ENCODE measurements around the gene MAP2K2.

Gene MAP2K2

DNA sequence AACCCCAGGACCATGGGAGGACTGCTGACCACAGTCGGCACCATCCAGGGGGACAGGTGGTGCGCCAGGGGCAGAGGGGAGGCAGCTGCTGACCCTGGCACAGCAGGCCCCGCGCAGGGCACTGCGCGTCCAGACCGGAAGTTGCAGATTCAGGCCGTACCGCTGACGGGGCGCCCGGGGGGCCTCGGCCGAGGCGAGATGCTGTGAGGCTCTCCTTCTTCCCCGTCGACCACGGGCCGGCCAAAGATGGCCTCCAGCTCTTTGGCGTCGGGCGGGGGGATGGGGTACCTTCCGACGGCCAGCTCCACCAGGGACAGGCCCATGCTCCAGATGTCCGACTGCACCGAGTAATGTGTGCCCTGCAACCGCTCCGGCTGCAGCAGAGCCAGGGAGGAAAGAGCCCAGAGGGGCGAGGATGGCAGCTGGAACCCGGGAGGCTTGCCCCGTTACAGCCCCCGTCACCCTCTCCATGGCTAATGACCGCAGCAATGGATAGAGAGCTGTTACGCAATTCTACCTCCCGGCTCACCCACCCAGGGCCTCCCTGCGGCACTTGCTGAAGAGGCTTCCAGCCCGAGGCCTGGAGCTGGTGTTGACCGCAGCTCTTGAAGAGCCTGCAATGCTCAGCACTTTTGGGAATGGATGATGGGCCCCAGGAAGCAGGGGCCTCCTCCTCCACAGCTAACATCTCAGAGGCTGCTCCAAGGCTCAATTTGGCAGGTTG lies 24.7 kb downstream of the MAP2K2 start:
- DNase-seq (ENCODE audit: low read depth in 2 of 2) = no peak

DNA sequence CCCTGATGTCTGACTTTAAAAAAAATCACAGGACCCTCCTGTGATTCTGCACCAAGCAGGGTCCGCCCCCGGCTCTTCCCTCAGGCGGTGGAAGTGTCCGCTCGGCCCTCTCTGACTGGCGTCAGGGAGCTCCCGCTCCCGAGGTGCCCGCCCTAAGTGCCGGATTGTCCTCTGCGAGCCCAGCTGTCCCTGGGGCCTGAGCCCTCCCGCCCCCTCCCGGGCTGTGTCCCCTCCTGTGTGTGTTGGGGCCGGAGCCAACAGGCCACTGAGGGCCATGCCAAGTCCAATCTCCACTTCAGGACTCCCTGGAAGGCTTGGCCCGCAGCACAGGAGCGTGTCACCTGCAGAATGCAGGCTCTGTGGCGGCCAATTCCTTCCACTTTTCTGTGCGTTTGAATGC lies 25.4 kb downstream of the MAP2K2 start:
- DNase-seq (ENCODE audit: low read depth in 2 of 2) = no peak

DNA sequence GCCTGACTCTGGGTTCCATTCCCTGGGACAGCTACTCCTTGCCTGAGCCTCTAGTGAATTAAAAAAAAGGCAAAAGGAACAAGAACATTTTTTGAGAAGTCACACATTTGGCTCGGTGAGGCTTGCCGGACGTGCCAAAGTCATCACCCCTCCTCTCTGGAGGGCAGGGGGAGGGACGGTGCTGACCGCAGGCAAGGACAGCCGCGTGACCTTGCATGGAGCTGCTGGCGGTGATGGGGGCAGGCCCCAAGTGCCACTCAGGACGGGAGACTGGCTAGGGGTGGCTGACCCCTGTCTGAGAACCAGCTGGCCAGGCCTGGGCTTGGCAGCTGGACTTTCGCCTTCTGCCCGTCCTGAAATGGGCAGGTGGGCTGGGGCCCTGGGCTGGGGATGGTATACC lies 26.4 kb downstream of the MAP2K2 start:
- DNase-seq (ENCODE audit: low read depth in 2 of 2) = no peak

DNA sequence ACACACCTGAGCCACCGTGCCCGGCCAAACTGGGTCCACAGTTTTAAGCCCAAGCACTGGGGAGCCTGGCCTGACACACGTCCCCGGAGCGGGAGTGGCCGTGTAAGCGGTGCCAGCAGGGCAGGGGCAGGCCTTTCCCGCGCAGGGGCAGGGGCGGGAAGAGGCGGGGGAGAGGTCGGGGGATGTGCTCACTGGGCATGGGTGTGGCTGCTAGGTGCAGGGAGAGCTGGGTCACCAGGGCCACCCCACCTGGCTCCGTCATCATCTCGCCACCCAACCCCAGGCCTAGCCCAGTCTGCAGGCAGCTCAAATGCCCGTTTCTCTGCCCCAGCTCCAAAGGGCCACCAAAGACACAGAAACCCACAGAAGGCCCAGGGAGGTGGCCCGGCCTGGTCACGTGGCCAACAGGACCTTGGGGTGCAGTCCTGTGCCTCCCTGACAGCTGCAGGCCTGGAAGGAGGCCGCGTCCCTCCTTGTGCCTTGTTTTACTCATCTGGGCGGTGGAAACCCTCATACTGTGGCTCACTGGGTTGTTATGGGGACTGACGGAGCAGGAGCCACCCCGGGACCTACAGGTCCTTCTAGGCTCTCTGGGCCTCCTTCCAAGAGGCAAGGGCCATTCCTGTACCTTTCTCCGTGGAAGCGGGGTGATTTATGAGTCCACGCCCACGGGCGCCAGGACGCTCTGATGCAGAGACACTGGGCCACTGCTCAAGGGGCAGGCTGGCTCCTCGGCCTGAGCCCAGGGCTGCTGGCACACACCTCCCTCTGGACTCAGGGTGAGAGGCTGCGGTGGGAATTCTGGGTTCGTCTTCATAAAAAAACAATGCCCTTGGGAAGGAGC lies 27.7 kb downstream of the MAP2K2 start:
- no peak for DNase-seq (ENCODE audit: low read depth in 2 of 2)

DNA sequence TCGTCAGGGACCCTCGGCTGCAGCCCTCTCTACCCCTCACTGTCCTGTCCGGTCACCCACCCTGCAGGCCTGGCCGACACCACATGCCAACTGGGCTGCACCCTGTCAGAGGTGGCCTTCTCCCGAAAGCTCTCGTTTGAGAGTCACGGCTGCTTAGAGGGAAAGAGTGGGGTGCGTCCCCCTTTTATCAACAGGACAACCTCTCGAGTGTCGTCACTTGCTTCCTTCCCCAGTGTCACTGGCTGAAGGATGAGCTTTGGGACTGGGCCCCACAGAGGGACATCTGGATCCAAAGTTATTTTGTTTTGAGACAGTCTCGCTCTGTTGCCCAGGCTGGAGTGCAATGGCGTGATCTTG lies 28.5 kb downstream of the MAP2K2 start:
- DNase-seq (ENCODE audit: low read depth in 2 of 2) = no peak

DNA sequence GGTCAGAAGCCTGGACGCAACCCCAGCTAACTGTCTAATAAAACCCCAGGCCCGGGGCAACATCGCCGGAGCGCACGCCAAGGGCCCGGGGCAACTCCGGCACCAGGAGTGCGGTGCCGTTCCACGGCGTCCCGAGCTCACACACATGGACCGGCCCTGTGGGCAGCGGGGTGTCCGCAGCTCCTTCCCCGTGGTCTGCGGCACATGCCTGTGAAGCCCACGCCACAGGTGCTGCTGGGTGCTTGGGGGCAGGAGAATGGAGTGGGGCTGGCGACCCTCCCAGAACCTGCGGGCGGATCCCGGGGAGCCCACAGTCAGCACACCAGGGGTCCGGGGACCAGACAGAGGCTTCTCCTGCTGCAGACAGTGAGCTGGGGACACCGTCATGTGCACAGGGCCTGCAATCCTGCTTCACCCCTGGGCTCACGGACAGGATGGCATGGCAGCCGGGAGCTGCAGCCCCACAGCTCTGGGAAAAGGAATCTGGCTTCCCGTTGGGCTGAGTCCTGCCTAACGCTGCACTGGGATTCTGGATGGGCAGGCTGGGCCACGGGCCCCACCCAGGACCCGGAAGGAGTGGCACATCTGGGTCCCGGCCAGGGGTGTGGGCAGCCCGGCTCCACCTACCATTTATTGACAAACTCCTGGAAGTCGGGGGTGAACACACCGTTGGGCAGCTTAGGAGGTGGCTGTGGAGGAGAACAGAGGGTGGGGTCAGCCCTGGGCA lies 29.0 kb downstream of the MAP2K2 start:
- no peak for DNase-seq (ENCODE audit: low read depth in 2 of 2)

DNA sequence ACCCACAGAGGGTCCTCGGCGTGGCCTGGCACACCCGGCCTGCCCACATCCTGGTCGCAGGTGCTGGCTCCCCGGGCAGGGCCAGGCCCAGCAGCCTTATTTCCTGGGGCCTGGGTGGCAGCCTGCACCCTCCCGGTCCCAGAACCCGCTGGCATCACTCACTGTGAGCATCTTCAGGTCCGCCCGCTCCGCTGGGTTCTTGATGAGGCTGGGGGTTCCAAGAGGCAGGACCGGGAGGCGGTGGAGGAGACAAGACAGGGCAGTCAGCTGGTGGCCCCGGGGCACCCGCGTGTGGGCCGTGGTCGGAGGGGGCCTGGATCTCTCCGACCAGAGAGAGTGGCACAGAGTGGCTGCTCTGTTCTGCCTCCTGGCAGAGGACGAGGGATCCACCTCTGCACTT lies 29.6 kb downstream of the MAP2K2 start:
- DNase-seq (ENCODE audit: low read depth in 2 of 2) = no peak

DNA sequence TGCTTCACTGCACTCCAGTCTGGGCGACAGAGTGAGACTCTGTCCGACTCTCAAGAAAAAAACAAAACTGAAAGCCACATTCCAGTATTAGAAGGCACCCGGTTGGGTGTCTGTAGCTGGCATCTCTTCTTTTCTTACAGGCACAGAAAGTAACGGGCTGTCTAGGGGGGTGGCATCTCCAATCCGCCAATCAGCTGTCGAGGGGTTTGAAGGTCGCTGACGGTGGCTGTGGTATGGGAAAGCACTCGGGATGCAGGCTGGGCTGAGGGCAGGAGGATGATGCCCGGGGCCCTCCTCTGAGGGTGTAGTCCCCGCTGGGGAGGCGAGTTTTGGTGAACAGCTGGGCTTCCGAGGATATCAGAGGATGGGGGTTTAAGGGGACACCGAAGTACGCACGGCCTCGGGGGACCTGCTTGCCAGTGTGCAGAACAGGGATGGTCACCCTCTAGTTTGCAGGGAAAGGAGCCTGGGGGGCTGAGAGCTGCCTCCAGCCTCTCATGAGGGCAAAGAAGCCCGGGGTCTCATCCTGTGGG lies 30.2 kb downstream of the MAP2K2 start:
- no peak for DNase-seq (ENCODE audit: low read depth in 2 of 2)

DNA sequence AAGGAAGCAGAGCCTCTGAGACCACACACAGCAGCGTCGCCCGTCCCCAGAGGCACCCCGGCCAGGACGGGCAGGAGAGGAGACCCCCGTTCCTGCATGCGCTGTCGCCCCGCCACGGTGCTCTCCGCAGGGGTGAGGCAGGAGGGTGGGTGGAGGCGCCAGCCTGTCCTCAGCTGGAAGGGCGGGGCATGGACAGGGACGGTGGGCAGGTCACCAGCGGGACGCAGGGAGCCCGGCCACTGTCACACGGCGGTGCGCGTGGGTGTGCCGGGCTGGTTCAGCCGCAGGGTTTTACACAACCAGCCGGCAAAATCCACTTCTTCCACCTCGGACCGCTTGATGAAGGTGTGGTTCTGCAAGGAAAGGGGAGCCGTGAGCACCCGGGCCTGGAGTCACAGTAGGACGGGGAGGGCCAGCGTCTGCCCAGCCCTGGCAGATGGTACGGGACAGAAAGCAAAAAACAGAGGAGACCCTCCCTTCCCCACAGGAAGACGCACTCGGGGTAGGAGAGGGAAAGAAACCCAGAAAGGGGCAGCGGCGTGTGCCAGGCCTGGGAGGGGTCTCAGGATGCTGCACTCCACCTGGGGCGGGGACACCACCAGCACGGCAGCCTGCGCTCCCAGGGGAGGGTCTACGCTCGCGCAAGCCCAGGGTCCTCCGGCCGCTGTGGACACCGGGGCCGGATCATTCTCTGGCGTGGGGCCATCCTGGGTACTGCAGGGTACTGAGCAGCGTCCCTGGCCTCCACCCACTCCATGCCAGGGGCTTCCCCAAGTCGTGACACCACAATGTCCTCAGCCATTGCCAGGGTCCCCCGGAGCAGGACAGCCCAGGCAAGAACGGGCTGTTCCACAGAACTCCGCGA lies 33.3 kb downstream of the MAP2K2 start:
- no peak for DNase-seq (ENCODE audit: low read depth in 2 of 2)

DNA sequence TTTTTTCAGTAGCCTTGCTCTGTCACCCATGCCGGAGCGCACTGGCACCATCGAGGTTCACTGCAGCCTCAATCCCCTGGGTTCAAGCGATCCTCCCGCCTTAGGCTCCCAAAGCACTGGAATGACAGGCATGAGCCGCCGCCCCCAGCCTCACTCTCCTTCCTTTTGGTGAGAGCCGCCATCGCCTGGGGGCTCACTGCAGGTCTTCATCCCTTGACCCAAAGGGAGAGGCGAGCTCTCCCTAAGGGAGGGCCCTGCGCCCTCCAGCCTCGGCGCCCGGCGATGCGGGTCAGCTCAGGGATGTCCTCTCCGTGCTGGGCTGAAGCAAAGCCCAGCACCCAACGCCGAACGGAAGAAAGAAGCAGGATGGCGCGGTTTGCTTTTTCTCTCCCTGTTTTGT lies 34.0 kb downstream of the MAP2K2 start:
- no peak for DNase-seq (ENCODE audit: low read depth in 2 of 2)

DNA sequence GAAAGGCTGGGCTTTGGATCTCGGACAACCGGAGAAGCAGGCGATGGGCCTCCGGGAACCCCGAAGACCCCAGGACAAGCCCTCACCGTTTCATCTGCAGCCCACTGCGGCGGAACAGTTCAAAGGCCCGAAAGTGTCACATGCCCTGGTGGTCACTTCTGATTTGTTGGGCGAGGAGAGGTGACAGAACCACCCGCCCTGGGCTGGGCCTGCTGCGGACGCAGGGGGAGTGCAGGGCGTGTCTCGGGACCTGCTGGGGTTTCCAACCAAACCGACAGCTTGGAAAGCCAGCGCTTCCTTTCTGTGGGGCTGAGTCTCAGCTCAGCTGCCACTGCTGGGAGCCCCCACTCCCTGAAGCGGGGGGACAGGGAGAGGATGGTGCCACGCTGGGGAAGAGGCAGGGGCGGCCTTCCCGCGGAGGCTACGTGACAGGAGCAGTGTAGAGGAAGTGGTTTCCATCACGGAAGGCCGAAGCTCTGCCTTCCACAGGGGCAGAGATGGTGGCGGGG lies 34.5 kb downstream of the MAP2K2 start:
- peak; percentile 23 to 47 for DNase-seq (ENCODE audit: low read depth in 2 of 2)

DNA sequence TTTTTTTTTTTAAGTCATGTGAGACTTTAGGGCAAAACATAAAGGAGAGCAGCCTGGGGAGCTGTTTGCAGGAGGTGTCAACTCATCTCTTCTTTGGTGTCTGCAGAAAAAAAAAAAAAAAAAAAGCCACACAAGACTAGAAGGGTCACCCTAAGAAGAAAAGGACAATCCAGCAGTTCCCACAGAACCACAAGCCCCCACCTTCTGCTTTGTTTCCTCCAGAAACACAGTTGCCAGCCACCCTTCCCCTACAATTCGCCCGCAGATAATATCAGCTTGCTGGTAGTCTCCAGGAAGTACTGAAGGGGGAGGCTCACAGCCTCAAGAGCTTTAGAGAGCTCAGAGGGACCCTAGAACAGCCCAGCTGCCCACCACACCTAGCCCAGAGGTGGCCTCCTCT lies 34.9 kb downstream of the MAP2K2 start:
- DNase-seq (ENCODE audit: low read depth in 2 of 2) = peak in 1 of 2 donors; percentile 30

DNA sequence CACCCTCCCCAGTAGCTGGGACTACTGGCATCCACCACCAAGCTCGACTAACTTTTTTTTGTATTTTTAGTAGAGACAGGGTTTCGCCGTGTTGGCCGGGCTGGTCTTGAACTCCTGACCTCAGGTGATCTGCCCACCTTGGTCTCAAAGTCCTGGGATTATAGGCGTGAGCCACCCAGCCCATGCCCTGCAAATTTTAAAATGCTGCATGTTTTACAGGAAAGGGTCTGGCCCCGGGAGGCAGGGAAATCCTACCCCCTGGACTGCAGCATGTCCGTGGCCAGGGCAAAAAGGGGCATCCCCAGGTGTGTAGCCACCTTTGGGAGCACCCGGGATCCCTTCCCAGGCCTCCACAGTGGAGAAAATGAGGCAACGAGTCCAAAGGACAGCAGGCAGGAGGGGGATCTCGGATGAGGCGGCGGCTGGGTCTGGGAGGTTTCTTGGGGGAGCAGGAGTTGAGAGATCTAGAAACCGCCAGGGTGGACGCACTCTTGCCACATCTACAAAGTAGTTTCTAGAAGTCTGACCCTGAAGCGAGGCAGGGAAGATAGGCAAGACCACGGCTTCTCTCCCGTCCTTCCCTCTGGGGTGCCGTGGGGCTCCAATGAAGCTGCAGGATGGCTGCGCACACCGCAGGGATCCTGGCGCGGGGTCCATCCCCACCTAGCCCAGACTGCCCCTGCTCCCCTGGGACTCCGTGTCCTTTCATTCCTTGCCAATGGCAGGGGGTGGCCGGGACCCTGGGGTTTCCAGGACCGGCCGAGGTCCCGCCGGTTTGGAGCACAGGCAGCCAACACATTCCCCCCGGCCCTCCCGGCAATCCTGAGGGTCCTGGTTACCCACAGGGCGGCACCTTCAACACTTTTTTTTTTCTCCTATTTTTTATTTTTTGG lies 35.9 kb downstream of the MAP2K2 start:
- no peak for DNase-seq (ENCODE audit: low read depth in 2 of 2)

DNA sequence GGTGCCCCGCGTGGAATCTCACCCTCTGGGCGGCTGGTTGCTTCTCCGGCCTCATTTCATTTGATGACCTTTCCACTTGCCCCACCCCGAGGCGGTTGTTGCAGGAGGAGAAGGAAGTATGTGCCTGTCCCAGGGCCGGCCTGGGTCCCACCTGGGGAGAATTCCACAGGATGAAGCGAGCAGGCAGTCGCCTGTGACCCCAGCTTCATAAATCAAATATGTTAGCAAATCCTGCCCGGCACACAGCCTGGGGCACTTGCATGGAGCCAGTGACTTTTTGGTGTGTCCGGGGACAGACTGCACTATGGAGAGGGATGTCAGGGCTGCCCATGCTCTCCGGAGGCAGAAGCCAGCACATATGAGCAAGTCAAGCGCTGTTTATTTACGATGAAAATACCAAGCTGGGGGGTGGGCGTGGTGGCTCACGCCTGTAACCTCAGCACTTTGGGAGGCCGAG lies 37.5 kb downstream of the MAP2K2 start:
- DNase-seq (ENCODE audit: low read depth in 2 of 2) = no peak

DNA sequence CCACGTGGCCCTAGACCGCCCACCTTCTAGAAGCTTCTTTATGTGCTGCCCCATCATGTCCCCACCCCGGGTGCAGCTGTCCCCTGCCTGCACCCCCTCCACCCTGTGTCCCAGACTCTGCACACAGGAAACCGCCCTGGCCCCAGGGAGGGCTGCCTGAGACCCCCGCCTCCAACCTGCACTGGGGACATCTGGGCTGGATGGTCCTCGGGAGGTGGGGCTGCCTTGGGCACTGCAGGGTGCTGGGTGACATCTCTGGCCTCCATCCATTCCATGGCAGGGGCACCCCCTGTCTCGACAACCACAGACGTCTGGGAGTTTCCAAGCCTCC lies 39.4 kb downstream of the MAP2K2 start:
- no peak for DNase-seq (ENCODE audit: low read depth in 2 of 2)

DNA sequence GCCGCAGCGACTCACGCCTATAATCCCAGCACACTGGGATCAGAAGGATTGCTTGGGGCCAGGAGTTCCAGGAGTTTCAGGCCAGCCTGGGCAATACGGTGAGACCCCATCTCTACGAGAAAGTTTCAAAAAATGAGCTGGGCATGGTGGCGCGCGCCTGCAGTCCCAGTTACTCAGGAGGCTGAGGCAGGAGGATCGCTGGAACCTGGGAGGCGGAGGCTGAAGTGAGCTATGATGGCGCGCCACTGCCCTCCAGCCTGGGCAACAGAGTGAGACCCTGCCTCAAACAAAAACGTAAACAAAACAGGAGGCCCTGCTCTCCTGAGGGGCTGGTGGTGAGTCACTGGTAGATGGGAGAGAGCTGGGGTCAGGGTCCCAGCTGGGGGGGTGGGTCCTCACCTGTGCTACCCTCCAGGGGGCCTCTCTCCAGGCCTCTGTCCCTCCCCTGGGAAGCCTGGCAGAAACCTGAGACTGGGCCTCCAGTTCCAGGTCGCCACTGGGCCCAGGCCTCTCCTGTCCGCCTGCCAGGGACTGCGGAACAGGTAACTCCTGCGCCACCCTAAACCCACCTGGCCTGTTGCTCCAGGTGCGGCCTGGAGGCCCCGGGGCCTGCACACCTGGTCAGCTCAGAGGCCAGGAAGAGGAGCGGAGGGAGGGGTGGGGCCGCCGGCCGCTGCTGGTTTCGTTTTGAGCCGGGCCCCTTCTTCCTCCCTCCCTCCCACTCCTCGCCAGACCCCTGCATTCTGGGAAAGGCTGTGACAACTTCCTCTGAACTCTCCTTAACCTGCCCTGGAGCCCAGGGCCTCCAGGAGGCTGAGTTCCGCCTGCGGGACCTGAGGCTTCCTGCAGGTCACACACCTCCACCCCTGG lies 40.0 kb downstream of the MAP2K2 start:
- peak in 1 of 2 donors; percentile 46 for DNase-seq (ENCODE audit: low read depth in 2 of 2)

DNA sequence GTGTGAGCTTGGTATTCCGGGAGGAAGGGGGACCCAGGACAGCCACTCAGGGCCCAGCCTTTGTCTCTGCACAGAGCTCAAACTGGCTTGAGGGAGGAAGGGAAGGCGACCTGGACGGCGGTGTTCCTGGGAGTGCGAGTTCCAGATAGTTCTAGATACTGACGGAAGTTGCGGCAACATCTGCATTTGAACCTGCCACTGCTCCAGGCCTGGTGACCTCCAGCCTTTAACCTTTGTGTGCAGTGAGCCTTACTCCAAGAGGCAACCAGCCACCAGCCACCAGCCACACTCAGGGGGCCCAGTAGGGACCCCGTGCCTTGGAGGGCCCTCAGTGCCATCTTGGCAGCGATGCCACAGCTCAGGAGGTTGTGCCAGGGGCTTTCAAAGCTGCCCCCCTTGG lies 41.8 kb downstream of the MAP2K2 start:
- DNase-seq (ENCODE audit: low read depth in 2 of 2) = no peak

DNA sequence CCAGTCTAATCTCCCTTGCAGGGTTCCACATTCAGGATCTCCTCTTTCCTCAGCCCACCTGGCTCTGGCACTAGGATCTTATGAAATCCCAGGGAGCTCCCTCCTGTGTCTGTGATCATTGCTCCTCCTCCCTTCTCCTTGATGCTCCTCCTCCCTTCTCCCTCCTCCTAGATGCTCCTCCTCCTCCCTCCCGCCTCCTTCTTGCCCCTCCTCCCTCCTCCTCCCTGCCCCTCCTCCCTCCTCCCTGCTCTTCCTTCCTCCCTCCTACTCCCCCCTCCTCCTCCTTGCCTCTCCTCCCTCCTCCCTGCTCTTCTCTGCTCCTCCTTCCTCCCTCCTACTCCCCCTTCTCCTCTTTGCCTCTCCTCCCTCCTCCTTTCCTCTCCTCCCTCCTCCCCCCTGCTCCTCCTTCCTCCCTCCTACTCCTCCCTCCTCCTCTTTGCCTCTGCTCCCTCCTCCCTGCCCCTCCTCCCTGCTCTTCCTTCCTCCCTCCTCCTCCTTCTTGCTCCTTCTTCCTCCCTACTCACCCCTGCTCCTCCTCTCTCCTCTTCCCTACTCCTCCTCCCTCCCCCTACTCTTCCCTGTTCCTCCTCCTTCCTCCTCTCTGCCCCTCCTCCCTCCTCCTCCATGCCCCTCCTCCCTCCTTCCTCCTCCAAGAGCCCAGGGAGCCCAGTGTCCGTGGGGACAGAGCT lies 42.3 kb downstream of the MAP2K2 start:
- DNase-seq (ENCODE audit: low read depth in 2 of 2) = no peak

DNA sequence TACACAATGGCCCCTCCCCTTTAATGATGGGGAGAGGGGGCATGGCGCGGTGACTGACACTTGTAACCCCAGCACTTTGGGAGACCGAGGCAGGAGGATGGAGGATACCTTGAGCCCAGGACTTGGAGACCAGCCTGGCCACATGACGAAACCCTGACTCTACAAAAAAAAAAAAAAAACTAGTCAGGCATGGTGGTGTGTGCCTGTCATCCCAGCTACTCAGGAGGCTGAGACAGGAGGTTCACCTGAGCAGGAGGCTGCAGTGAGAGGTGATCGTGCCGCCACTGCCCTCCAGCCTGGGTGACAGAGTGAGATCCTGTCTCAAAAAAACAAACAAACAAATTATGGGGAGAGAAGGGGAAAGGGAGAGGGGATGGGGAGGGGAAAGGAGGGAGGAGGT lies 43.4 kb downstream of the MAP2K2 start:
- no peak for DNase-seq (ENCODE audit: low read depth in 2 of 2)
